HG03521 (cell line): ENCODE results near the gene EIF2D.
A peak's percentile ranks its signal among the peaks of the same experiment; 100 is the strongest.
"Not testable (repeated sequence)": the region's sequence is repeated elsewhere in the genome, so short reads cannot be mapped to it uniquely, and the experiment has no call there.

Experiments
- ATAC-seq: cut with Tn5 transposase; IDR thresholded peaks from one replicate; pipeline ENCODE4 v1.9.1; 2021; ENCODE audit warnings: mild to moderate bottlenecking, moderate library complexity; ENCODE audit not compliant: unreplicated experiment

EIF2D gene

DNA sequence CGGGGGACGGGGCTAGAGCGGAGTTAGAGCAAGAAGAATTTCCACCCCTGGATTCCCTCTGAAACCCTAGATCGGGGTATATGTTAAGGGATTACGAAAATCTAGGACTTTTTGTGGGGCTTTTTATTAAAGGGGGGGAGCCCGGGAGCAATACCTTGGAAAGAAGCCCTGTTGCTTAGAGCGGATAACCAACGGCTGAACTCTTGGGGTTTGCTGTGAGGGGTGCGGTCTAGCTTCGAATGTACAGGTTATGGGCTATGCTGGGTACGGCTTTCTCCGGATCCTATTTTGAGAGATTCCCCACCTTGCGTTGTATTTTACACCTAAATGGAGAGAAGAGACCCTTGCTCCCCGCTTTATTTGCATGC lies 23.7 kb upstream of the EIF2D start:
- ATAC-seq, result no peak

DNA sequence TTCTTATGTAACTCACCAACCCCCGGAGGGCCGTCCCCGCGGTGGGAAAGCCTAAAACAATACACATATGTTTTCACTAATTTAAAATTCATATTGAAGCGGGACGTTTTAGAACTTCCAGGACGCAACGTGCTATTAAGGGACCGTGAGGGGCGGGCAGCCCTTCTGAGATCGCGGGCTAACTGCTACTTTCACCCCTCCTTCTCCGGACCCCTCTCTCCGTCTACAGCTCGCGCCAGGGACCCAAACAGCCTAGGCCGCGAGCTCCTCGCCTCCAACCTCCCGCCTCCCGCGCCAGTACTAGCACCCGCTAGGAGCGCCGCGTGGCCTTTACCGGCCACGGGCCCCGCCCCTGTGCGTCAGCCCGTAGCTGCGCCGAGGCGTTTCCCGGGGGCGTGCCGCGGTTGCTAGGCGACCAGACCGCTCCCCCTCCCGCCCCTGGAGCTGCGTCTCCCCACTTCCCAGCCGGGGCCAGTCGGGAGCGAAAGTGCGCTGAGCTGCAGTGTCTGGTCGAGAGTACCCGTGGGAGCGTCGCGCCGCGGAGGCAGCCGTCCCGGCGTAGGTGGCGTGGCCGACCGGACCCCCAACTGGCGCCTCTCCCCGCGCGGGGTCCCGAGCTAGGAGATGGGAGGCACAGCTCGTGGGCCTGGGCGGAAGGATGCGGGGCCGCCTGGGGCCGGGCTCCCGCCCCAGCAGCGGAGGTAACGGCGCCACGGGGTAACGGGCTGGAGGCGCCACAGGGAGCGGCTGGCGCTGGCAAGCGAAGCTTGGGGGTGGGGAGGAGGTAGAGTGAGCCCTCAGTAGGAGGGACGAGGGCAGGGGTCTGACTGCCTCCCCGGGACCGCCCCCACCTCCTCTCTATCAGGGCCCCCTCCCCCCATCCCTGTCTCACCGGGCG lies 23.1 kb upstream of the EIF2D start, which contains the start of gene DYRK3:
Gene DYRK3 (plus strand): TSS at position 457 of the 898 bp plus-strand sequence. CDS start 168 bp downstream, at position 625.
- peak; percentile 92 for ATAC-seq

DNA sequence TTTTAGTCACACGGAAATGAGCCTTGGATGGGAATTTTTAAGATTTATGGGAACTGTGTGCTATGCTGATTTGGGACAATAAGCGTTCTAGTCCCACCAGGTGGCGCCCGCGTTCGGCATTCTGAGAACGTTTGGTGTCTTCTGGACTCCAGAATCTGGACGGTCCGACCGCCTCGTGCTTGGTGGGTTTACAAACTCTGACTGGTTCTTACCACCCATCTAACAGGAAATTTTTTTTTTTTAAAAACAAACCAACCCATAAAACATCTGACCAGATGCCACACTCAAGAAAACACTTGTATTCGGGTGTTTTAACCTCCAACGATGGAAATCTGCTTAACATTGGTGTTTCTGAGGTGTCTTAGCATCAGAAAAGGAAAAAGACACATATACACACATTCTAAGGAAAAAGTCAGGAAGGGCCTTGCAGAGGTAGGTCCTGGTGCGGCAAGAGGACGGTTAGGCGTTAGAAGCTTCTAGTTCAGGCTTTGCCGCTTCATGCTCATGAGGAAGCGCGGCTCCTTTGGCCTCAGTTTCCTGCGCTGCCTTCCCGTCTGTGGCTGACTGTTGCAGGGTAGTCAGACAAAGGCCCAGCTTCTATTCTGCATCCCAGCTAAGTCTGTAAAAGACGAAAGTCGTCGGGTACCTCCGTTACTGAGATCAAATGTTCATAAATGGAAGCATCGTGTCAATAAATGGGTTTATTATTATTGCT lies 22.3 kb upstream of the EIF2D start:
- ATAC-seq, result no peak

DNA sequence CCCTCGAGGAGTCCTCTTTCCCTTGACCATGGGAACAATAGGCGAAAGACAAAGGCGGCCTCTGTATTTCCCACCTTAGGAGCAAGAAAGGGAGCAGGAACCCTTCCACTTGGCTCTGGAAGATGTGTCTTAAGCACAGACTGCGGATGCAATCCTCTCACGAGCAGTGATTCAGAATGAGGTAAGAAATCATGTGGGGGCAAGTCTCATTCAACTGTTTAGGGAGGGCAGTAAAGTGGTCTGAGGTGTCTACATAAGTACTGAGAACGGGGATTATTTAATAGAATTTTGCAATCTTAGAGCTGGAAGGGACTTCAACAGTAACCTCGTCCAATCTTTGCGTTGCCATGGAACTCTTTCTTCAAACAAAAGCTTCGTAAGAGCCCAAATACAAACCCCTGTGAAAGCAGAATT lies 21.4 kb upstream of the EIF2D start:
- no peak for ATAC-seq

DNA sequence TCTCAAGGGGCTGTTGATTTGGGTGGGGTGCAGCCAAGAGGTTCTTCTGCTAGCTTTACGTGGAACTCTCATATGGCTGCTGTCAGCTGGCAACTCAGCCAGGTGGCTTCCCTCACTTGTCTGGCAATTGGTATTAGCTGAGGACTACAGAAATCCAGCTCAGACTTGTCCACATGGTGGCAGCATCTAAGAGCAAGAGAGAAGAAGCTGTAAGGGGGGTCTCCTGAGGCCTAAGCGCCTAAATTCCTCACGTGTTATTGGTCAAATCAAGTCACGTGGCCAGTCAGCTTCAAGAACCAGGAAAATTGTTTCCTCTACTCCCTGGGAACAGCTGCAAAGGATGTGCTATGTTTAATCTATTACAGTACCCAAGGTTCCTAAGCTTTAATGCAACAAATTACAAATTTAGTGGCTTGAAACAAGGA lies 18.8 kb upstream of the EIF2D start:
- ATAC-seq, result no peak

DNA sequence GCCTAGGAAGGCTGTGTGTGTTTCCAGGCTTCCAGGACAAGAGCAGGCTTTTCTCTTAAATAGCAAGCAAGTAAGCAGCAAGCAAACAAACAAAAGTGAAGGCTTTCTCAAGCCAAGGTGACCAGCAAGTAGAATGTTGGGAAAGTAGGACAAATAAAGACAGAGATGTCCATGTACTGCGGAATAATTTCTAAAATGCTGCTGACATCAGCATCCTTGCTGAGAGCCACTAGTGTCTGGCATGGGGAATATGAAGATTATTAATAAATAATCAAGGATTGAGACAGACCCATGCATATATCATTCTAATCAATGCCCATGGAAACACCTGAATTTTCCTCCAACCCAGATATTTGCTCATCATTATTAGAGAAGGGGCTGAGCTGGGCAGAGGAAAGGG lies 16.7 kb upstream of the EIF2D start:
- no peak for ATAC-seq

DNA sequence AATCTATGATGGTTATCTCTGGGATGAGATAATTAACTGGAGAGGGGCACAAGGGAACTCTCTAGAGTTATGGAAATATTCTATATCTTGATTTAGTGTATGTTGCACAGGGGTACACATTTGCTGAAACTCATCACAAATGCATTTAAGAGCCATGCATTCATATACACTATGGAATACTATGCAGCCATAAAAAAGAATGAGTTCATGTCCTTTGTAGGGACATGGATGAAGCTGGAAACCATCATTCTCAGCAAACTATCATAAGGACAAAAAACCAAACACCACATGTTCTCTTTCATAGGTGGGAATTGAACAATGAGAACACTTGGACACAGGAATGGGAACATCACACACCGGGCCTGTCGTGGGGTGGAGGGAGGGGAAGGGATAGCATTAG lies 14.1 kb upstream of the EIF2D start:
- ATAC-seq, result not testable (repeated sequence)

DNA sequence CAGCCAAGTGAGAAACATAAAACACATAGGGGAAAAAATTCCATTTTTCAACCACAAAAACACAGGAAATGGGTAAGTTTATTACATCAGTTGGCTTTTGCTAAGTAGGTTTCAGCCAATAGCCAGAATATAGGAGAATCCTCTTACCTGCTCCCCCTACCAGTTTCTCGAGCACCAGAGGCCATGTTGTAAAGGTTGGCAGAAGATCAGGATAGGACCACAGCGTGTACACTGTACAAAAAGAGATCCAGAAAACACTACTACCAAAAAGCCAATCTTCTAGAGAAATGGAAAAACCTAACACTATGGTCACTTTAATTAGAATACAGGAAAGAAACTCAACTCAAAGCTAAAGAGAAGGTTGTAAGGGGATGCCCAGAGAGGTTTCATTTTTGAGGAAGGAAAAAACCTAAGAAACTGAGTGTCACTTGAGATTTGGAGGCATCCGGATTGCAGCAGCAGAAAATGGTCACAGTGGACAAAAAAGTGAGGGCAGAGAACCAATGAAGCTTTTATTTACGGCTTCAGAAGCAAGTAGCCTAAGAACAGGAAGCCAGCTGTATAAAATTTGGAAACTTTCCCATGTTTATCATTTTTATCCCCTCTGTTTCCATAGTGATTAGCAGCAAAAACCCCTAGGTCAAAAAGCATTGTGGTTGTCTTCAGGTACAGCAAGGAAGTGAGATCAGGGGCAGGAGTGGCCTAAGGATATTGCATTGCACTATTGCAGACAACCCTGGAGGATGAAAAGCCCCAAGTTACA lies 2.9 kb downstream of the EIF2D start:
- ATAC-seq, result no peak

DNA sequence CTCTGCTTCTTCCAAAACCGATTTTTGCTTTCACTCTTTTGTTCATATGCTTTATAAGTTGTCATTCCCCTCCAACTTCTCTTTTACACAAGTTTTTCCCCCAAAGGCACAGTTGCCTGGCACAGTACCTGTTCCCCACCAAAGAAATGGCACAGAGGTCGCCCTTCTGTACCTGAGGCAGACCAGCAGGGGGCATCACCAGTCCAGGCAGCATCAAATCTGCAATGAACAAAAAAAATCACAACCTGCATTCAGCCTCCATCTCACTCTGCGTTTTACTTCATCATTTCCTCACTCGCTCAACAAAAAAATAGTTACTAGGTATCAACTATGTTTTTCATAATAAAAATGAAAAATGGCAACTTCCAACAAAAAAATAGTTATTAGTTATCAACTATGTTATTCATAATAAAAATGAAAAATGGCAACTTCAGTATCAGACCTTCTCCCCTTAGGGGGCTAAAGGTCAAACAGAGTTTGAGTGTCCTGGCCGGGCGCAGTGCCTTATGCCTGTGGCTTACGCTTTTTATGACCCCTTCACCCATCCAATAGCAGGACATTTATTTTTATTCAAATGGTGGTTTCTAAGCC lies 4.1 kb downstream of the EIF2D start:
- no peak for ATAC-seq

DNA sequence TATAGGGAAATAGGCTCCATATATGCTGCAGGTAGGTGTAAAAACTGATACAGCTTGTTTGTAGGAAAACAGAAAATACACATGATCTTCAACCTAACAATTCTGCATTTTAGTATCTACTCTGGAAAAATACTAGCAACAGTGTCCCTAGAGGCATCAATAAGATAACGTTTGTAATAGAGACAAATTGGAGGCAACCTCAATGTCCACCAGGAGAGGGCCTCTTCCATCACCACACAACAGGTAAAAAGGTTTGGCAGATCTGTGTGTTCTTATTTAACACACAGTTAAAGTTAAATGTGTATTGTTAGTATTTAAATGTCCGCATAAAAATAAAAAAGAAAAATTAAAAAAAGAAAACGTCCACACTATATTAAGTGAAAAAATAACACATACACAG lies 5.4 kb downstream of the EIF2D start:
- ATAC-seq, result no peak

DNA sequence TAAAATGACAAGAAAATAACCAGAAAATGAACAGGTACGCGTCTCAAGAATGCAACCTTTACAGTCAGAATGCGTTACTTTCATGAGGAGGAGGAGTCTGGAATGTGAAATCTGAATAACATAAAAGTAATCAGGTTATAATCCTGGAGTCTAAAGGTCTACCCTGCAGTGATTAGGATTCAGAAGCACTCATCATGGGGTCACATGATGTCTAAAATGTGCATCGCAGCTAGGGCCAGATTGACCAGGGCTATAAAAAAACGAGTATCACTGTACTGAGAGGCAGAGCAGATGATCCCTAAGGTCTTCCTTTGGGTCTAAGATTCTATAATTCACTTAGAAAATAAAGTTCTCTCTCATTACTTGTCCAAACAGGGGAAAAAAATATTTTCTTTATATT lies 7.4 kb downstream of the EIF2D start:
- ATAC-seq, result no peak

DNA sequence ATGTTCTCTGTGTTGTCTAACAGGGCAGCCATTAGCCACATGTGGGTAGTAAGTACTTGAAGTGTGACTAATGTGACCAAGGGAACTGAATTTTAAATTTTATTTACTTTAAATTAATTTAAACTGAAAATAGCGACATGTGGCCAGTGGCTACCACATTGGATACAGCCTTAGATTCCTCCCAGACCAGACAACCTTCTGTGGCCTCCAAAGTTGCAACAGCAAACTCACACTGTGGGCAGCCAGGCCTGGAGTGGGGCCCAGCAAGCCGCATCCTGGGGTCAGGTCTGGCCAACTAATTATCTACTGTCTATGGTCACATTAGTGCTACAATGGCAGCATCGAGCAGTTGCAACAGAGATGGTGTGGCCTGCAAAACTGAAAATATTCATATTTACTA lies 11.7 kb downstream of the EIF2D start:
- no peak for ATAC-seq

DNA sequence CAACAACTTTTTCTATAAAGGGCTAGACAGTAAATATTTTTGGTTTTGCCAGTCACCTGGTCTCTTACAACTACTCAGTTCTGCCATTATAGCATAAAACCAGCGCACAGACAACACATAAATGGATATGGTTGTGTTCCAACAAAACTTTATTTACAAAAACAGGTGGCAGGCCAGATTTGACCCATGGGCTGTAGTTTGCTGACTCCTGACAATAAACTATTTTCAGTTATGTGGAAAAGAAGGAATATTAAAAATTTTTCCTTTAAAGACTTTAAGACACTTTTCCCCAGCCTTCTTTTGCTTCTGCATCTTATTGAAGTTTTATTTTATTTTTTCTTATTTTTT lies 16.0 kb downstream of the EIF2D start:
- ATAC-seq, result no peak

DNA sequence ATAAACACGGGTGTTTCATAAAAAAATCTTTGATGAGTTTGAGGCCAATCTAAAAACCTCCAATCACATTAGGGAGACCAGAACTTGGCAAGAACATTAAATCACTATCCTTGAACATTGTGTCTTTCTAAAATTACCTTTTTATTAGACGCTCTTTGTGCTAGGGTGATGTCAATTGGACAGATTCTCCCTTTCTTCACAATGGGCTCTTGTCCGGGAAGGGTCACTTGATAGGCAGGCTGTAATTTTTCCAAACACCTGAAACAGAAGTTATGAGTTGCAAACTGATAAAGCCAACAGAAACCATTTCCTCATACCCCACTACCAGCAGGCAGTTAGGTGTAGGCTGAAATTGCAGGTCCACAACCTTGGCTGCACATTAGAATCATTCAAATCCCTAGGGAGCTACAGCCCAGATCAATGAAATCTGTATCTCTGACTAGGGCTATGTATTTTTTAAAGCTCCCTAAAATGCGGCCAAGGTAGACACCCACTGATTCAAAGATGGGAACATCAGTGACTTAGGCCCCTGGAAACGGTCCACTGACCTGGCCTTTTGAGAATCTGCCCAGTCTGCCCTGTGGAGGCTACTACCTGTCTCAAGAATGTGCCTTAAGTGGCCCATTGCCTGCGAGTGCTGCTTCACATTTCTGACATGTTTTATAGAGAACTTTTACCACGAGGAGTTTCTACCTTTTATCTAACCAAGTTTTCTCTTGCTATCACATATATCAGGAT lies 16.5 kb downstream of the EIF2D start:
- no peak for ATAC-seq

DNA sequence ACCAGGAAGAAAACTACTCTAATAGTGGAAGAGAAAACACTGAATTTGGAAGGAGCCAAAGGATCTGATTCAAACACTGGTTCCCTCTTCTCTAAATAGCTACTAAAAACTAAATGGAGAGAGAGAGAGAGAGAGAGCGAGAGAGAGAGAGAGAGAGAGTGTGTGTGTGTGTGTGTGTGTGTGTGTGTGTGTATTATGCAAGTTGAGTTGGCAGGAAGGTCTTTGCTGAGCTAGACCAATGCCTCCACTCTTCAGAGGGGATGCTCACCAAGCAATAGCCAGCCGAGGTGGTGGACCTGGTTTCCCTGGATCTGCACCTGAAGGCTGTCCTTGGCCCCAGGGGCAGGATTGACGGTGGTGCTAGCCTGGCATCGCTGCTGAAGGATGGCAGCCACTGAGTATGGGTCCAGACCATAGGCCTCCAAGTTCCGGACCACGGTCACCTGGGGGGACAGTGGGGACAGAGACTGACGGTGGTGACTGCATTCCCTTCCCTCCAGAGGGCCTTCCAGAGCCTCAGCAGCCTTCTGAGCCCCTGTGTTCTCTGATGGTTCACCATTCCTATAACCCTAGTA lies 18.8 kb downstream of the EIF2D start:
- ATAC-seq, result no peak

DNA sequence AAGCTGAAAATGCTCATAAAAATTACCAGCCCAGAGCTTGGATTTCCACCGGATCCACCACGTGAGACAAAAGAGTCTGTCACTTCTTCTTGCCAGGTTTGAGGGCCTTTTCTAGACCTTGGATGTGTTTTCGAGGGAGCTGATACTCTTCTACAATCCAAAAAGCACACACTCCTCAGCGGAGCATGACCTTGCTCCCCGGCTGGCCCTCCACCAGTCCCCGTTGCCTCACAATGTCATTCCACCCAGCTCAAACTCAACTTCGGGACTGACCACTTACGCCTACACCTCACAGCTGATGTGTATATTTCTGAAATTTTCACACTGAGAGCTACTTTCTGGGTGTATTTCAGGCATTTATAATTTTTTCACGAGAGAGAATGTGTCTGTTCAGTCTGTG lies 20.6 kb downstream of the EIF2D start:
- ATAC-seq, result no peak

DNA sequence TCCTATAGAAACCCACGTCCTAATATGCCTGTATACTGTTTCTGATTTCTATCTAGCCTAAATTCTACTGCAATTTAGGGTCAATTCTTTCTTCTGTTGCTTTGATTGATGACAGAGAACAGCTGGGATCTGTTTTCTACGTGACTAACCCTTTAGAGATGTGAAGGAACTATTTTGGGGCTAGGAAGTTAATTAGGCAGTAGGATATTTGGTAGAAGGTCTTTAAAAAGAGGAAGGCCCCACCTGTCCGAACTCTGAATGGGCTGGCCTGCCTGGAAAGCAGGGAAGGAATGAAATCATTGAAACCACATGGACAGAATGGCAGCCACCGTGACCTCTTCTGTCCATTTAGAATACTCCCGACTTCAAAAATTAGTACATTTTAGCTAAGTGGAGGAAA lies 21.0 kb downstream of the EIF2D start:
- no peak for ATAC-seq

DNA sequence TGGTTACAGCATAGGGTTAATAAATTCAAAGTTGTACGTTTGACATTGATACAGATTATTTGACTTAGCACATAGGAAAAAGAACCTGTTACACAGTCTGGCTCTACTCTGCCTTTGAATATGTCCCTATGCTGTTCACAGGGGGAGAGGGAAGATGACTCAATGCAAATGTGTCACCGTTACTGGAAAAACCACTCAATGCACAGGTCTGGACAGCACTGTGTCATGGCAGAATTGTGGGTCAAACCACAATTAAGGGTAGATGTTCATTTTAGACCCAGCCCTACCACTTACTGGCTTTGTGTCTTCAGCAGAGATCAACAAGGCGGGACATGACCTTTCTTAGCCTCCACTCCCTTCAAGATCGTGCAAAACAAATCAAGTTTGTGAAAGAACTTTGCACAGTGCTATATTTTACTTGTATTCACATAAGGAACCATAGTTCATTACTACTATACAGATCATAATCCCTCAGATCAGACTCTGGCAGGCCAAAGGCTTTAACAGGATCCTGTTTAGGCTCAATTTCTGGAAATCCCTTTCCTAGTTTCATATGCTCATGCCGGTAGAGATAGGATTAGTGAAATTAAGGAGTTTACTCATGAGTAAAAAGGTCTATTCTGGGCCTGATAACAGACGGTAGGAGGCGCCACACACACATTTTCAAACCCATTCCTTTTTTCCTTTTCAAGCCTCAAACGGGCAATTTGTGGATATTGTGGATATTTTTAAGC lies 22.1 kb downstream of the EIF2D start:
- no peak for ATAC-seq

DNA sequence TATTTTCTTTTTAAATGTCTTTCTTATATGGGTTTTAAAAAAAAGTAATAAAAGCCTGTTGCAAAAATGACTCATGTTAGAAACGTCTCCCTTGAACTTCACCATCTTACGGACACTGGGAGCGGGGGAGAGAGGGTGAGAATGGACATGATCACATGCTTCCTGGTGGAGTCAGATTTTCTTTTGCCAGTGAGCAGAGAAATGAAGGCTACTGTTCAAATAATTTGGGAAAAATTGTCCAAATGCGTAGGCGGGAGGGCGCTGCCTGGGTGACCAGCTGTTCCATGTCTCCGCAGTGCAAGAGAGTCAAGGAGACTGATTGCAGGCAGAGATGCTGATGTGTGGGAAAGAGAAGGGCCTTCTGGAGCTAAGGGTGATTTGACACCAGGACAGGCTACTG lies 23.1 kb downstream of the EIF2D start:
- ATAC-seq, result no peak

DNA sequence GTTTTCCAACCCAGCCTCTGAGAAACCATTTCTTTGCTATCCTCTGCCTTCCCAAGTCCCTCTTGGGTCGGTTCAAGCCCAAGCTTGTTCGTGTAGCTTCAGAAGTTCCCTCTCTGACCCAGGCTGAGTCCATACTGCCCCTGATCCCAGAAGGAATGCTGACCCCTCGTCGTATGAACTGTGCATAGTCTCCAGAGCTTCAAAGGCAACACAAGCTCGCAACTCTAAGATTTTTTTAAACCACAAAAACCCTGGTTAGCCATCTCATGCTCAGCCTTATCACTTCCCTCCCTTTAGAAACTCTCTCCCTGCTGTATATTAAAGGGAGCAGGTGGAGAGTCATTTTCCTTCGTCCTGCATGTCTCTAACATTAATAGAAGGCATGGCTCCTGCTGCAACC lies 23.8 kb downstream of the EIF2D start:
- ATAC-seq, result no peak
